NCI-H526 (cell line): ENCODE results near the gene CHPT1.
A peak's percentile ranks its signal among the peaks of the same experiment; 100 is the strongest.
"Not testable (repeated sequence)": the region's sequence is repeated elsewhere in the genome, so short reads cannot be mapped to it uniquely, and the experiment has no call there.

Experiments
- DNase-seq, 2 experiments: peaks; one replicate each; lab custom pipeline; 2025; lab: John Stamatoyannopoulos, UW

CHPT1 gene

DNA sequence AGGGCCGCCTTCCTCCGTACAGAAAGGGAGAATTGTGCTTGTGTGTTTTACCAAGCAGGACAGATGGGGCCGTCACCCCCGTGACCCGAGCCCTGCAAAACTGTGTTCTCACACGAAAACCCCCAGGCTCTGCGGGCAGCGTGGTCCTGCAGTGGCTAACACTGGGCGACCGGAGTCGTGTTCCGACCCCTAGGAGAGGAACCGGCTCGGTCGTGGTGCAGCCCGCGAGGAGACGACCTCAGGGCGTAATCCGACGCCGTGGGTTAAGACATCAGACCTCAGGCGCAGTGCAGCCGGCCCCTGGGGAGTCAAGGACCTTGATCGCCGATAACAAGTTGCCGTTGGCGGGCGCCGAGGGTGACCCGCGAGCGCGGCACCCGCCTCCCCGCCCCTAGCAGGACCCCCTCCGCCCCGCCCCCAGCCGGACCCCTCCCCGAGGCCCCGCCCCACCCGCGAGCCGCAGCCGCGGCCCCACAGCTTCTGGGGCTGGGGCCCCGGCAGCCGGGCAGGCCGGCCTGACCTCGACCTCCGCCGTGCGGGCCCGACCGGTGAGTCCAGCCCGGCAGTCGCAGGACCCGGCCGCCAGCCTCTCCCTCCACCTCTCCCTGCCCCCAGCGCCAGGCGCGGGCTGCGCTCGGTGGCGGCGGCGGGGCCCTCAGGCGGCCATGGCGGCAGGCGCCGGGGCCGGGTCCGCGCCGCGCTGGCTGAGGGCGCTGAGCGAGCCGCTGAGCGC, at the start of gene CHPT1:
Gene CHPT1, plus strand, starts transcription at position 444 of the 733 bp plus-strand sequence. Its CDS starts 222 bp downstream, at position 666.
- peak; percentile 64 to 92 for DNase-seq

DNA sequence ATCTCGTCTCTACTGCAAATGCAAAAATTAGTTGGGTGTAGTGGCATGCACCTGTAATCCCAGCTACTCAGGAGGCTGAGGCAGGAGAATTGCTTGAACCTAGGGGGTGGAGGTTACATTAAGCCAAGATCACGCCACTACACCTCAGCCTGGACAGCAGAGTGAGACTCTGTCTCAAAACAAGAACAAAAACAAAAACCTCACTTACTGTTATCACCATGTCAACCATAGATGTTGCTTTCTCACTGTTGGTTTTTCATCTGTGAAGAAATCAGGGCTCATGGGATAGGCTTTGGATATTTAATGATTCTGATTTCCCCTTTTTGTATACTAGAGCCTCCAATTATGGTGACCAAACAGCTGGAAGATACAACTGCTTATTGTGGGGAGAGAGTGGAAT, 49.7 kb upstream of the CHPT1 start:
- no peak for DNase-seq

DNA sequence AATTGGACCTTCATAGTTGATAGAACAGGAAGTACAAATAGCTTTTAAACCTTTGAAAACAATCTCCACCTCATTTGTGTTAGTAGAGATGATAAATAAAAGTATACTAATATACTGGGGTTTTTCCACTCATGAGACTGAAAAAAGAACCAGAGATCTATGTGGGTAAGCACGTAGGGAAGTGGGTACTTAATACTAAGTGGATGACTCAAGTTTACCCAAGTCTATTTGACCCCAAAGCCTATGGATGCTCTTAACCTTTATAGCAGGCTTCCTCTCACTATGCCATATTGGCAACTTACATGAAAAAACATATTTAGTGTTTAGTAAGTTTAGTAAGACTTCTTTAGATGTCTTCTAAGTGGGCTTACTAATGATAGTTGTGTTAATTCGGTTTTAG, 49.2 kb upstream of the CHPT1 start:
- DNase-seq, result no peak

DNA sequence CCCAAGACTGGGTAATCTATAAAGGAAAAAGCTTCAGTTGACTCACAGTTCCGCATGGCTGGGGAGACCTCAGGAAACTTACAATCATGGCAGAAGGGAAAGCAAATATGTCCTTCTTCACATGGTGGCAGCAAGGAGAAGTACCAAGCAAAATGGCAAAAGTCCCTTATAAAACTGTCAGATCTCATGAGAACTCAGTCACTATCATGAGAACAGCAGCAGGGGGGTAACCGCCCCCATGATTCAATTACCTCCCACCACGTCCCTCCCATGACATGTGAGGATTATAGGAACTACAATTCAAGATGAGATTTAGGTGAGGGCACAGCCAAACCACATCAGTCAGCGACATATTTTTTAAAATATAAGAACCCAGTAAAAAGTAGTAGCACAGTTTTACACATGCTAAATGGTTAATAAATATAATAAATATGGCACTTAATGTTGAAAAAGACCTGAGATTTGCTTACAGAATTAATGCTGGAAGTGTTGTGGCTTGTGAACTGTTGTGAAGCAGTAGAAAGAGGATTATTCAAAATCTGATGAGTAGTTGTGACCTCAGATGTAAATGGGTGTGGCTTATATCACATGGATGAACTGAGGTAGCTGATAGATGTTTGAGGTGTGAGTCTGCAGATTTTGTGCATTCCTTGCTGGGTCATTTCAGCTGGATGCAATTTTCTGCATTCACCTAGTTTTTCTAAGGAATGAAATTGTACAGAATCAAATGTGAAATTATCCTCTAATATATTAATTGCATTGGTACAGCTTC, 46.9 kb upstream of the CHPT1 start:
- DNase-seq, result no peak

DNA sequence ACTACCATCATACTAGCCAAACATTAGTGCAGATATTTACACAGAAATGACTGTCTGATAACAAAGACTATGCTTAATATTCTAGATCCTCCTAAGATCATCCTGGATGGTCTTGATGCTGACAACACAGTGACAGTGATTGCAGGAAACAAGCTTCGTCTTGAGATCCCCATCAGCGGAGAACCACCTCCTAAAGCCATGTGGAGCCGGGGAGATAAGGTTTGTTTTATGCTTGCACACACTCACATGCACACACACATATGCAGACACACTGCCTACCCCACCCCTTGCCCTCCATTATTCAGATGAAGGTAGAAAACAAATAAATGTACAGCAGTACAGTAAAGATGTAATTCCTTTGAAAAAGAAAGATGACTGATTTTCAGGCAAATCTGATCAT, 44.4 kb upstream of the CHPT1 start:
- DNase-seq, result peak; percentile 61 to 69

DNA sequence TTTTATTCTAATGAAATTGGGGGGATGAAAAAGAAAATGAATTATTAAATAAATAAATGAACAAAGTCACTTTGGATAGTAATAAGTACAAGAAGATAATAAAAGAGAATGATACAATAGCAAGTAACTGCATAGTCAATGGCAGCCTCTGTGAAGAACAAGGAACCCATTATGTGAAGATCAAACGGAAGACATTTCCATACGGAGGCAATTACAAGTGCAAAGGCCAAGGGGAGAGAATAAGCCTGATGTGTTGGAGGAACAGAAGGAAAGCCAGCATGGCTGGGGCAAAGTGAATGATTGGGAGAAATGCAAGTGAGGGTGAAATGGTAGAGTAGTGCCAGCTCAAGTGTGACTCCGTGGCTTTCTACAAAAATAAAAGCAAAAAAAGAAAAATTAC, 43.9 kb upstream of the CHPT1 start:
- DNase-seq, result peak; percentile 87 to 94

DNA sequence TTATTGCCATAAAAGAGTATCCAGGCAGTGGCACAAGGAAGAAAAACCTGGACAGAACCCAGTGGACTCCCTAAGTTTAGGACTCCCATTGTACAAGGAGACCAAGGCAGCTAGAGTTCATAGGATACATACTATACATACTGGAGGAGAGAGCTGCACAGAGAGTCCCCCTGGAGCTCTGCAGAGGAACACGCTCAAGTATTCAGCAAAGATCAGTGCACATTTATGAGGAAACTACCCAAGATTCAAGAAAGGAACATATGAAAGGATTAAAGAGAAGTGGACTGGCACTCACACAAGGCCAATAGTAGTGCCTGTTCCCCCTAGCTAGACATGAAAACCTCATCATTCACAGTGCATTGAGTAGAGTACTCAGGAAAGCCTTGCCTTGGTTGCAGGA, 43.0 kb upstream of the CHPT1 start:
- peak in 1 of 2 experiments; percentile 4 for DNase-seq

DNA sequence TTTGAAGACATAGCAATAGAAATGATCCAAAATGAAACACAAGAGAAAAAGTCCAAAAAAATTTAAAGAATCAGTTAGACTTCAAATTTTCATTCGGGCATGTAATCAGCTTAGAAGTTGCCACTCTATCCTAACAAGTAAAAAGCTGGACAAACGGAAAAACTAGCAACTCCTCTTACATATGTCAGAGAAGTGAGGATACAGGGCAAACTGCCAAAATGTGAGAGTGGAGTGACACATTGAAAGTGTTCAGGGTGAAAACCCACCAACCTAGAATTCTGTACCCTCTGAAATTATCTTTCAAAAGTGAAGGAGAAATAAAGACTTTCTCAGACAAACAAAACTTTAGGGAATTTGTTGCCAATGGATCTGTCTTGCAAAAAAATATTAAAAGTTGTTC, 42.0 kb upstream of the CHPT1 start:
- DNase-seq, result no peak

DNA sequence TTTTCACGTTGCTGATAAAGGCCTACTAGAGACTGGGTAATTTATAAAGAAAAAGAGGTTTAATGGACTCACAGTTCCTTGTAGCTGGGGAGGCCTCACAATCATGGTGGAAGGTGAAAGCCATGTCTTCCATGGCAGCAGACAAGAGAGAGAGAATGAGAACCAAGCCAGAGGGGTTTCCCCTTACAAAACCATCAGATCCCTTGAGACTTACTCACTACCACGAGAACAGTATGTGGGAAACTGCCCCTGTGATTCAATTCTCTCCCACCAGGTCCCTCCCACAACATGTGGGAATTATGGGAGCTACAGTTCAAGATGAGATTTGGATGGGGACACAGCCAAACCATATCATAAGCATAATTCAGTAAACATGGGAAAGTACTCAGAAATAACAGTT, 36.8 kb upstream of the CHPT1 start:
- DNase-seq, result not testable (repeated sequence)

DNA sequence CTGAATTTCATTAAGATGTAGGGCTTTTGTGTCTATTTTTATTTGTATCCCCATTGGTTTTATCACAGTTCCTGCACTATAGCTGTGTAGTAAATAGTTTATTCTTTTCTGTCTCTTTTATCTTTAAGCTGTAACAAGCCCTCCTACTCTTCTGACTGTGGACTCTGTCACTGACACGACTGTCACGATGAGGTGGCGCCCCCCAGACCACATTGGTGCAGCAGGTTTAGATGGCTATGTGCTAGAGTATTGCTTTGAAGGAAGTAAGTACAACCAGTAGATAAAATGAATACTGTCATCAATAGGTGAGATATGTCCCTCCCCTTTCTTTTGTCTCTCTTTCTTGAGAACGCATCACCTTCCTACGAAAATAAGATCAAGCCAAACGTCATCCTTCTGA, 34.1 kb upstream of the CHPT1 start:
- DNase-seq, result no peak

DNA sequence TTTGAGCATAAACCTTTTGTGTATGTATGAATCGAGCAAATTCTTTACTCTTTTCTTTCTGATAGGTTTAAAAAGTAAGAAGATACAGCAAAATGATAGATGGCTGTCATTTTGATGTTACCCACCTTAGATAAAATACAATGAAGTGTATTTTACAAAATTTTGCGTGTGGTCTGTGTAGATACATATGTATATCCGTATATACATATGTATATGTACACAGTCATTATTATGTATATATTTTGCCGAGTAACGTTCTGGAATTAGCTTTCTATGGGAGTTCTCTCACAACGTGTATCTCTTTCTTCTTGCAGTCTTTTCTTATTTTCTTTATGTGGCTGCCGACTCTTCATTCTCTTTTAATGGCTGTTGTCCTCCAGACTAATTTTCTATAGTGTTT, 32.4 kb upstream of the CHPT1 start:
- no peak for DNase-seq

DNA sequence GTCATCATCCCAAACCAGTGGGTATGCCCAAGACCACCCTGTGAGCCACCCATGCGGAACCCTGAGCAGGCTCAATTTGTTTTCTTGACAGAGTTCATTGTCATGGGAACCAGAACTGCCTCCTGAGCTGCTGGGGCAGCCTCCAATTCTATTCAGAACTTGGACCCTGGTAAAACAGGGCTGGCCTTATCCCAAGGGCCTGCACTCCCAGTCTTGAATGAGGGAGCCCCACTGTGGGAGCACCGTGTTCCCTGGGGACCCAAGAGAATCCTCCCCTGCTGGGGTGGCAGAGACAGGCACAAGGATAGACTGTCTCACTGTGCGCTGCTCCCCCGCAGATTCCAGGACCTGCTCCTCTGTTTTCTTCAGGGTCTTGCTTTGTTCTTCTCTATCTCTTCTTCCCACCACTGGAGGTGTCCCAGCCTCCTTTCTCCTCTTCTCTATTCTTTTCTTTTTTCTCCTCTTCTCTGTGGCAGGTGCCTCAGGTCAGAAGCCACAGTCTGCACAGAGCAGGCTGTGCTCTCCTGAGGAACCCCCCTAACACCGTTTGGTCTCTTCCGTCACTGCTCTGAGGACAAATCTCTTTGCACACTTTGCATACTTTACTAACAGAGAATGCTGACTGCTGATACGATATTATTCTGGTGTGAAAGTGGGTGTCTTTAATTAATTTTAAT, 31.2 kb upstream of the CHPT1 start:
- peak in 1 of 2 experiments; percentile 27 for DNase-seq

DNA sequence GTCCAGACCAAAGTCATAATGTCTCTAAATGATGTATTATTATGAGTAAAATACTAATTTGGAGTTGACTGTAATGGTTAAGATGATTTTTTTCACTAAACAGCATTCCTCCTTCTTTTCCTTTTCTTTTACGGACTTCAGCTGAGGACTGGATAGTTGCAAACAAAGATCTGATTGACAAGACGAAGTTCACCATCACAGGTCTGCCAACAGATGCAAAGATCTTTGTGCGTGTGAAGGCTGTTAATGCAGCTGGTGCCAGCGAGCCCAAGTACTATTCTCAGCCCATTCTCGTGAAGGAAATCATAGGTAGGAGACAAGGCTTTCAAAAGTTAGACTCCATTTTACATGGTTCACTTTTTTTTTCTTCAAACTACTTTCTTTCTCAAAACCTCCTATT, 29.8 kb upstream of the CHPT1 start:
- DNase-seq, result no peak

DNA sequence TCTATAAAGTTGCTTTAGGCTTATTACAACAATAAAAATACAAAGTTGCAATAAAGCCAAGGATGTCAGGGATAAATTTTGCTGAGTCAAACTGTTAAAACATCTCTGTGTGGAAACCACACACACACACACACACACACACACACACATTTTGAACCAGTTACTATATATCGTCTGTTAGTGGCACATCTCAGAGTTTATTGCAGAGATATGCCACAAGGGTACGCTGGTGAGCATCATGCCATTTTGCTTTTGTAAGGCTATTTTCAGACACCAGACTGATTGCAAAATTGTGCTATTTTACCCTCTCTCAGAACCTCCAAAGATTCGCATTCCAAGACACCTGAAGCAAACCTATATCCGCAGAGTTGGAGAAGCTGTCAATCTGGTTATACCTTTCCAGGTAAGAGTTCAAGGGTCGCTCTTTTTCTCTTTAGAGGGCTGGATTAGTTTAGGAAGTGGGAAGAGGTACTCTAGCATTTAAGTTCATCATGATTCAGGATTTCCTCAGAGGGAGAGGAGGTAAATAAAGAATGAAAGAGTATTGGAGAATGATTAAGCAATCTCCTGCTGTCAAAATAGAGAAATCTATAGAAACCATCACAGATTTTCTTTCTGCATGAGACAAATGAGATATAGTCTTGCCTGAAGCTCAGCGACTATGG, 27.3 kb upstream of the CHPT1 start:
- peak in 1 of 2 experiments; percentile 17 for DNase-seq

DNA sequence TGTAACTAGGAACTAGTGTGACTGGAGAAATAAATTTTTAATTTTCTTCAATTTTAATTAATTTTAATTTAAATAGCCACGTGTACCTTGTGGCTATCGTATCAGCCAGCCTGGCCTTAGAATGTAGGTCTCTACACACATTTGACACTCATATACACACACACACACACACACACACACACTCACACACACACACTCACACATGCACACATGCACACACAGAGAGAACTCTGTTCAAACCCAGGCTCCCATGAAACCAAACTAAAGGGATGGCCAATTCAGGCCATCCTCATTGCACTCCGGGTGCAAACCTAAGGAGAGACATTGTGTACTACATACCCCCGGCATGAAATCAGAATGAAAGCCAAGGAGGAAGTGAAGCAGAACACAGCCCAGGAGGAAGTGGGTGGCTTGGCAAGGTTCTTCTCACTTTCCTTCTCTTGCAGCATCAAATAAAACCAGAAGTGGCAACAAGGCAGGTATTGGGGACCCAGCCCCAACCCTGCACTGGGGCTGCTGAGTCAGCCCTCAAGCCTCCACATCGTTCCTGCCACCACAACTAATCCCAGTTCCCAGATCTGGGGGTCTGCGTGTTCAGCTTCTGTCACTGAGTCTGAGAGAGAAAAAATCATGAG, 26.2 kb upstream of the CHPT1 start:
- no peak for DNase-seq

DNA sequence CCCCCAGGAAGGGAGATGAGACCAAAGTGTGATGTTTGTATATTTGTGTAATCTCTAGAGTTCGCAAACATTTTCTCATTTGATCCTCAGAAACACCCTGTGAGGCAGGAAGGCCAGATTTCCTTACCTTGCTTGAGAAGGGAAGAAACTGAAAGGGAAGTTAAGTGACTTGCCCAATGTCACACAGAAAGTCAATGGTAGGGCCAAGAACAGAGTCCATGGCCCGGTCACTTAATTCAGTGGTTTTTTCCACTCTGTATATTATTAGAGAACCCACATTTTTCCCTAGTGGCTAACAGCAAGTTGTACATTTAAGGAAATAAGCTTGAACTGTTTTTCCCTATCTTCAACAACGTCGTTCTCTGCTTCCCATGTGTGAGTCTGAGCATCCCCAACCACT, 25.6 kb upstream of the CHPT1 start:
- no peak for DNase-seq

DNA sequence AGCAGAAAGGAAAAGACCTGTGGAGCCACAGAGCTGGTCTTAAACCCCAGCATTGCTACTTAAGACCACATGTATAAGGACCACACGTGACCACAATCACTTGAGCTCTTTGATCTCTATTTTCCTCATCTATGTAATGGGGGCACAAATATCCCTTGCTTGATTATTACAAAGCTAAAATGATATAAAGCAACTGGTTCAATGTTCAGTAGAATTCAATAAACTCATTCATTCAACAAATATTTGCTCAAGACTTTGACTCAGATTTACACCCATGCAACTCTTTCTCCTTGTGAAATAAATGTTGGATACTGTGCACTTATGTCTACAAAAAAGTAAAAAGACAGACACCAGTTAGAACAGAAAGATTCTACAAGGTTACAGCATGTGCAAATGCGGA, 21.9 kb upstream of the CHPT1 start:
- DNase-seq, result no peak

DNA sequence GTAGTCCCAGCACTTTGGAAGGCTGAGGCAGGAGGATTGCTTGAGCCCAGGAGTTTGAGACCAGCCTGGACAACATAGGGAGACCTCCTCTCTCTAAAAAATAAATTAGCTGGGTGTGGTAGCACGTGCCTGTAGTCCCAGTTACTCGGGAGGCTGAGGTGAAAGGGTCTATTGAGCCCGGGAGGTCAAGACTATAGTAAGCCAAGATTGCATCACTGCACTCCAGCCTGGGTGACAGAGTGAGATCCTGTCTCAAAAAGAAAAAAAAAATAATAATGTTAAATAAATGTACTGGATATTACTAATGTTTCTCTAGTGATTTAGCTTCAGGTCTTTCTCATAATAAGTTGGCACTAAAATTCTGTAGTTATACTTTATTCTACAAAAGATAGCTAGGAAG, 20.9 kb upstream of the CHPT1 start:
- not testable (repeated sequence) for DNase-seq

DNA sequence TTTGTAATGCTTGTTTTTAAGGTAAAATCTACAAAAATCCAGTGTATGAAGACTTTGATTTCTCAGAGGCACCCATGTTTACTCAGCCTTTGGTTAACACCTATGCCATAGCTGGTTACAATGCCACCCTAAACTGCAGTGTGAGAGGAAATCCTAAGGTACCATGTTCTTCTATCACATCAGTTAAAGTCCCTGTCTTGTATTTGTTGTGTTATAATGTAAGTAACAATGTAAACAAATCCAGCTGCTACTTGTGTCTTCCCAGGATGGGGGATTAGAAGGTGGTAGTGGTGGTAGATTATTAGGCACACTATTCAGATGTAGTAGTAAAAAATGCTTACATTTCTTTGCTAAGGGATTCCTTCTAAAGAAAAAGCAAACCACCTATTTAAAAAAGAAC, 19.4 kb upstream of the CHPT1 start:
- no peak for DNase-seq

DNA sequence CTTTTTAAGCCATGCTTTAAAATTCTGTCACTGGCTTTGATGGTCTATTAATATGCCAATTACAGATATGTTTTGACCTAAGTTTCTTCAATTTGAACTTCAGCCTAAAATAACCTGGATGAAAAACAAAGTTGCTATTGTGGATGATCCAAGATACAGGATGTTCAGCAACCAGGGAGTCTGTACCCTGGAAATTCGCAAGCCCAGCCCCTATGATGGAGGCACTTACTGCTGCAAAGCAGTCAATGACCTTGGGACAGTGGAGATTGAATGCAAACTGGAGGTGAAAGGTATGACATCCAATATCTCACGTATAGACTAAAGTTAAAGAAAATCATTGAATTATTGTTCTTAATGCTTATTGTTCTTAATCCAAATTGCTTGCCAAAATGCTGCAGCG, 17.2 kb upstream of the CHPT1 start:
- no peak for DNase-seq

DNA sequence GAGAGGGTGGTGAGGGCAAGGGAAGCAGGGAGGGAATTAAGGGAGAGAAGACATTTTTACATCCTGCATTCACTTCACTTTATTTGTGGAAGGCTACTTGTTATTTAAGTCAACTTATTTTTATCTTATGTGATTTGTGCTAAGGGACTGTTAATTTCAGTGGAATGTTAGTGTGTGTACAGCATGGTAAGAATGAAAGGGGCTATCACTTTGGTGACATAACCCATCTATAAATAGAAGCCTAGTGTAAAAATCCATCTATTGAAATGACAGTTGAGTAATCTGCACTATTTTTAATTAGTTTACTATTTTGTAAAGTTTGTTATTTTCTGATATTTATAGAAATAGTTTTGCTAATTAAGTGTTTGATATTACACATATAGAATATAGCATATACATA, 16.8 kb upstream of the CHPT1 start:
- no peak for DNase-seq

DNA sequence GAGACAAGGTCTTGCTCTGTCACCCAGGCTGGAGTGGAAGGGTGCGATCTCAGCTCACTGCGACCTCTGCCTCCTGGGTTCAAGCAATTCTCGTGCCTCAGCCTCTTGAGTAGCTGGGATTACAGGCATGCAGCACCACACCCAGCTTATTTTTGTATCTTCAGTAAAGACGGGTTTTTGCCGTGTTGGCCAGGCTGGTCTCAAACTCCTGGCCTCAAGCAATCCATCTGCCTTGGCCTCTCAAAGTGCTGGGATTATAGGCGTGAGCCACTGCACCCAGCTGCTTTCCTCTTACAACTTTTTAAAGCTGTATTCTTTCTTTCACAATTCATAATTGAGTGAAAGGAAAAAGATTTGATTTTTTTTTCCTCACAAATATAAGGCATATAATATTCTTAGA, 15.8 kb upstream of the CHPT1 start:
- not testable (repeated sequence) for DNase-seq
